GM12891 (cell line): ENCODE results near the gene LYSMD2.

ENCODE experiments used
- POLR2A ChIP-seq: IDR thresholded peaks from 2 replicates; pipeline ENCODE4 v1.6.1; 2011; ENCODE audit warnings: low read depth, low read length, control low read depth
- TAF1 ChIP-seq: IDR thresholded peaks from 2 replicates; pipeline ENCODE4 v1.6.1; 2011; ENCODE audit warnings: low read depth, low read length, control low read depth

DNA sequence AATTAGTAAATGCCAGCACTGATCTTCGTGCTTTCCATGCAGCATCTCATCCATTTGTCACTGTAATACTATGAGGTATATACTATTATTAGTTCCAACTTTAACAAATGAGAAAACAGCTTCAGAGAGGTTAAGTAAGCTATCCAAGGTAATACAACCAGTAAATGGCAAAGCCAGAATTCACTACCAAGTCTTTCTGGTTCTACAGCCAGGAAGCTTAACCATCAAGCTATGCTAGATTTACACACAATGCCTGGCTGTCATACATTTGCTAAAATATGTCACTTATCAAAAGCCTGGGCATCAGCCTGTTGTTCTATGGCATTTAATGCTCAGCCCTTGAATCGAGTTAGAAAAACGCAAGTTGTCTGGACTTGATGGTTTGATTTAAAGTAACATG, 46.5 kb upstream of the LYSMD2 start:
- TF ChIP-seq TAF1 (no peak), POLR2A (no peak)
